ENCODE measurements around the gene AKAP13.
"Not testable (repeated sequence)": the region's sequence is repeated elsewhere in the genome, so short reads cannot be mapped to it uniquely, and the experiment has no call there.

AKAP13 gene

DNA sequence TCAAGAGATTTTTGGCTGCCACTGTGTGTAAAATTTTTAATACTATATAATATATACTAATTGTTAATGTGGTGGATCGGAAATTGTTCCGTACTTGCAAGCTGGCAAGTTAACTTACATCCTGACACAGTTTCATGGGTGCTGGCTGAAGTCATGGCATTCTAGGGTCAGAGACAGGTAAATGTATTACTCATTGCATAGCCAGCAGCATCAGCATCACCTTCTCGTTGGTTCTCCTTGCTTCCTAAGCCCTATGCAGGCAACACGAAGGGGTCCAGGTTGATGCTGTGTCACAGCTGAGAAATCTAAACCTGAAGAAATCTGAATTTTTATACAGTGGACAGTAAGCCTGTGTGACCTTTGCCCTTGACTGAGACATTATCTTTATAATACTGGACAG is 251.6 kb downstream of the AKAP13 start:
- FAIRE-seq = no peak

DNA sequence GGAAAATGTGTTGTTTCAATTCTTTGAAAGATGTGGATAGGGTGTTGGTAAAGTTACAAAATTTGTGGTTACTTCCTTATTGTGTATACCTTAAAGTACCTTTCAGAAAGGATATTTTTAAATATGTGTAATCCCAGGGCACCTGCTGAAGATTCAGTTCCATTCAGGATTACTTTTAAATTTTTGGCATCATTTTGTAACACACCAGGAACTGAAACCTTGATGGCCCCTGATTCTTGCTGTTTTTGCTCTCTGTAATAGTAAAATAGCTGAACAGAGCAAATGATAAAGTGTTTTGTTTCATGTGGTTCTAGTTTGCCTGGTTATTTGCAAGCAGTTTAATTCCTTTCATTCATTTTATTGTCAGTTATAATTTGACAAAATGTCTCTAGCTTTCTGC is 253.5 kb downstream of the AKAP13 start:
- FAIRE-seq = no peak

DNA sequence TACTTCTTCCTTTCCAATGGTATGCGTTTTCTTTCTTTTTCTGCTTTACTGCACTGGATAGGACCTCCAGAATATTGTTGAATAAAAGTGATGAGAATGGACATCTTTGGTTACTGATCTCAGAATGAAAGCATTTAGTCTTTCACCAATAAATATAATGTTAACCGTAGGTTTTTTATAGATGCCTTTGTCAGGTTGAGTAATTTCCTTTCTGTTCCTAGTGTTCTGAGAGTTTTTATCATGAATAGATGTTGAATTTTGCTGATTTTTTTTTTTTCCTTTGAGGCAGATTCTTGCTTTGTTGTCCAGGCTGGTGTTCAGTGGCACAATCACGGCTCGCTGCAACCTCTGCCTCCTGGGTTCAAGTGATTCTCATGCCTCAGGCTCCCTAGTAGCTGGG is 255.9 kb downstream of the AKAP13 start:
- FAIRE-seq = peak; percentile 56

DNA sequence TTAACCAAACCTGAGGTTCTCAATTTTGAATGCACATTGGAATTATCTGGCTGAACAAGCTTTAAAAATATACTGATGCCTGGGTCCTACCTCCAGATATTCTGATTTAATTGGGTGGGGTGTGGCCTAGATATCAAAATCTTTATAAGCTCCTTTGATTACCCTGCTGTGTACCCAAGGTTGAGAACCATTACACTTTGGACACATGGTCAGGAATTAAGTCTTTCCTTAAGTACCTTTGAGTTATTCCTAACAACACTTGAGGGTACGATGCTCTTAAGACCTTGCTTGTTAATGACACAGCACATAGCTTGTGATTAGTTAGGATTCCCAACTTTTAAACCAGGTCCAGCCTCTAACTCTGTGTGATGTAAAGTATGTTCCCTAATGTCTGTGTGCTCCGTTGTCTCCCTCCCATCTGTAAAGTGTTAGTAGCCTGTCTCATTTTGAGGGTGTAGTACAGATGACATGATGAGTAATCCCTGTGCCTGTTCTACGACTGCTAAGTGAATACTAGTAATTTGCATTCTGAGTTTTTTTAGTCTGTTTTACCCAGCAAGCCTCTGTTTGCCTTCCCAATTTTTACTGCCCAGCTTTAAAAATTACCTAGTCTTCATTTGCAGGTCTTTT is 259.5 kb downstream of the AKAP13 start:
- FAIRE-seq = no peak

DNA sequence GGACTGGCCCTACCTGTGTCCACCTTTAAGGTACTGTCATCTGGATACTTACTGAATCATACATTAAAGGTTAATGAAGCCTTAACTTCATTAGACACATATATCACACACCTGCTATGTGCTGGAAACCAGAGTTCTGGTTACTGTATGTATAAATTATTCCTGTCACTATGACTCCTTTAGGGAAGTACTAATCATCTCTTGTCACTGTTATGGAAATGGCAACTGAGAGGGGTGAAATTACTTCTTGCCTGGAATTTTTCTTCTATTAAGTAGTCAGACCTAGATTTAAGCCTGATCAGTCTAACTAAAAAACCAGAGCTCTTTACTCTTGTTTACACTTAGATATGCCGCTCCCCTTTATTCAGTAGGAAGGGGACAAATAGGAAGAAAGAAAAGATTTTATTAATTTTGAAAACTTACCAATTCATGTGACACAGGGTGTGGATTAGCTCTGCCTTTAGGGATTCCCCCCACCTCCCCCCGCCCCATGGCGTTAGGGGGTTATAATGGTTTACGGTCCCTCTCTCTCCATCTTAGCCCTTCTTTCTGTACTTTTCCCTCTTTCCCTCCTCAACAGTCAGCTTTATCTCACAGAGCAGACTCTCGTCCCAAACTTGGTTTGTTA is 261.8 kb downstream of the AKAP13 start:
- no peak for FAIRE-seq

DNA sequence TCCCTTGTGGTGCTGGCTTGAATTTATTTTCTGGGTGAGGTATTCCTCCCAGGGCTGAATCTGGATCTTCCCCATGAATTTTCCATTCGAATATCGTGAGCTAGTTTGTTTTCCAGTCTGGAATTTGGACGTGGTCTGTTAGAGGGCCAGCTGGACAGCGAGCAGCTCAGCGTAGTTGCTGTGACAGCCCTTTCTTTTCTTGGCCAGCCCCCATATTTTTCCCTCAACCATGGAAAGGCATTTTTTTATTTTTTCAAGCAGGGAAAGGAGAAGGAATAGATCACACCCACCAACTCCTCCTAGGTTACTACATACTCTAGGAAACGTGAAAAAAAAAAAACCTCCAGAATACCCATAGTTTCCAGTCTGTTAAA is 262.3 kb downstream of the AKAP13 start:
- no peak for FAIRE-seq

DNA sequence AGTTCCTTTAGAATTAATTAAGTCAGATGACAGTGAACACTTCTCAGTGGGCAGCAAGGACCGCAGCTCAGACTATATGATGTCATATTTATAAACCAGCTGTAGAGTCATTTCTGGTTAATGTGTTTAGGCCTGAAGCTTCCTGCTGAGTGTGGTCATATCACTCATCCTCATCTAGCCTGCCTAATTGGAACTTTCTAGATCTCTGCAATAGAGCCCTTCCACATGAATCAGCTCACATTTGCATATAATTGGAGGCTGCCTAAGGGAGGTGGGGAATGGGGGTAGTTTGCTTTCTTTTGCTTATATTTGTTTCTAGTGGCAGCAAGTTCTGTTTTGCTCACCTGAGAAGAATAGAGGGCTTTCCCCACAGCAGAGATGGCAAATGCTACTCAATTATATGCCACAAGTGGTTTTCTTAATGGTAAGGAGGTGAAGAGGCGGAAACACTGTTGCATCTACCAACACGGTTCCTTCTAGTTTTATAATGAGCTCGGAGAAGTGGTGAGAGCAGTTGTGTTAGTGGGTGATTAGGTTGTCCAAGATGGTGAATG is 266.2 kb downstream of the AKAP13 start:
- FAIRE-seq = no peak

DNA sequence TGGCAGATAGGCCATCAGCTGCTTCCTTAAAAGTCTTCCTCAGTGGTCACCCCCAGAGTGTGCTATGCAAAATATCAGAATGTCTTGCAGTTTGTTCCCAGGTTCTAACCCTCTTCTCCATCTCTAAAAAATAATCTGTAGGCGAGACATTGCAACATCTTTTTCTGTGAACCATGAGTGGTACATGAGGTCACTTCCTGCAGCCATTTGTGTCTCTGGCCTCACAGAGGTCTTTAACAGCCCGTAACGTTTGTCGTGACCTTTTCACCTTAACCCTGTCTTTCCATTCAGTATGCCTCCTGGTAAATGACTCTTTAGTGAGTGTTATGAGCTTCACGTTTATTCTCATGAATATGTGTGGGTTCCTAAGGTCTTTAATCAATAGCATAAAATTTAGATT is 269.0 kb downstream of the AKAP13 start:
- FAIRE-seq = no peak

DNA sequence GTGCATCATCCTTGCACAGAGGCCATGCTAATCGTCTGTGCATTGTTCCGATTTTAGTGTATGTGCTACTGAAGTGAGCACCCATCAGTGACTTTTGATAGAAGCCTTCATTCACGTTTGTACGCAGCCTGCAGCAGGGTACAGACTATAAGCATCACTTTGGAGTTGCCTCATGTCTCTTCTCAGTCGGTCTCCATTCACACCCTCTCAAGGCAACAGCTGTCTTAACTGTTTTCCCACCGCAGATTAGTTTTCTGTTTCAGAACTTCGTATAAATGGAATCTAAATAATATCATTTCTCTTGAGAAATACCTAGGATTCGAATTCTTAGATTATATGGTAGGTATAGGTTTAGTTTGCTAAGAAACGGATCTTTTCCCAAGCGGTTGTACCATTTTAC is 271.1 kb downstream of the AKAP13 start:
- FAIRE-seq = no peak

DNA sequence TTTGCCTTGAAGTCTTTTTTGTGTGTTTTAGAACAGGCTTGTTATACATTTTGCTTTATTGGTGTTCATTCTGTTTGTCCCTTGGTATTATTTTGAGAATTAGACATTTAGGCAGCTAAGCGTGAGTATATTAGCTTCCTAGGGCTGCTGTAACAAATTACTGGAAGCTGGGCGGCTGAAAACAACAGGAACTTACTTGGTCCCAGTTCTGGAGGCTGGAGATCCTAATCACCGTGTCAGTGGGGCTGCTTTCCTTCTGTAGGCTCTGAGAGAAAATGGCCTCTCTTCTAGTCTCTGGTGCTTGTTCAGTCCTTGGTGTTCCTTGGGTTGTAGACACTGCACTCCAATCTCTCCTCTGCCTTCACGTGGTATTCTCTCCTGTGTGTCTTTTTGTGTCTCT is 272.1 kb downstream of the AKAP13 start:
- no peak for FAIRE-seq

DNA sequence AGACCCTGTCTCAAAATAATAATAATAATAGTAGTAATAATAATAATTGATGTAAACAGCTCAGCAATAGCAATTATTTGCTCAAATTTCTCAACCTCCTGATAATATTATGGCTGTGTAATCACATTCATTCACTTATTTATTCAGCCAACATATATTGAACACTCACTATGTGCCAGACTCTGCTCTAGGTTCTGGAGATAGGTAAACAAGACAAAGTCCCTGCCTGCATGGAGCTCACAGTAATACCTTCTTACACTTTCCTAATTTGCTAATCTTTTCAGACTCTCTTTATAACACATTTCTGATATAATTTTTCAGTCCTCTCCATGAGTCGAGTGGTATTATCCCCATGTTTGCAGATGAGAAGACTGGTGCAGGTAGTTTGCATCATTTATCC is 276.7 kb downstream of the AKAP13 start:
- no peak for FAIRE-seq

DNA sequence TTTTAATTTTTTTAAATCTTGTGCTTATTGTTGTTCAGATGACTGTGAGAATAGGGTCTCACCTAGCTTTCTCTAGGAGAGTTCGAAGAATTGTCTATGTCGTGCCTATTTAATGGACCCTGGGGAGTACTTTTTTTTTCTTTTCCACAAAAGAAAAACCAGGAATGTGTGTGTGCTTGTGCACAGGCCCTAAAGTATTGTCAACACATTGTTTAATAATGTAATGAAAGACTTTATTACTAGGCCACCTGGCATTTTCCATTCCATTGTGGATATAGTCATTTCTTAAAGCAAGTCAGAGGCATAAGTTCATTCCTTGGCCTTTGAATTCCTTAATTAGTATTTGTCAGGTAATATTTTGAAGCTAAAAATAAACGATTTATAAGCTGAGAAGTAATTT is 278.4 kb downstream of the AKAP13 start:
- no peak for FAIRE-seq

DNA sequence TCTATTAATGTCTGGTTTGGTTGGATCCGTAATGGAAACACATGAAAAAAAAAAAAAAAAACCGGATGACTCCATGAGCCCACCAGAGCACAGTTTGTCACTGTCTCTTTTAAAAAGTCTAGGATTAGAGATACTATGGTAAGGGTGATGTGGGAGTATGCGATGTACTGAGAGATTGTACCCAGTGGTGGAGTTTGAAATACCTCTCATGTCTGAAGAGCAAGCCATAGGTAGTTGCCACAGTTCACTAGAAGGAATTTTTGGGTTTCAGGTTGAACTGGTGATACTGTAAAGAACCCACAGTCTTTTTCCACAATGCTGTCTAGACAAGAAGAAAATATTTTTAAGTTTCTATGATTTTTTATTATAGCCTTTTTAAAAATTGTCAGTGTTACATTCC is 281.5 kb downstream of the AKAP13 start:
- no peak for FAIRE-seq

DNA sequence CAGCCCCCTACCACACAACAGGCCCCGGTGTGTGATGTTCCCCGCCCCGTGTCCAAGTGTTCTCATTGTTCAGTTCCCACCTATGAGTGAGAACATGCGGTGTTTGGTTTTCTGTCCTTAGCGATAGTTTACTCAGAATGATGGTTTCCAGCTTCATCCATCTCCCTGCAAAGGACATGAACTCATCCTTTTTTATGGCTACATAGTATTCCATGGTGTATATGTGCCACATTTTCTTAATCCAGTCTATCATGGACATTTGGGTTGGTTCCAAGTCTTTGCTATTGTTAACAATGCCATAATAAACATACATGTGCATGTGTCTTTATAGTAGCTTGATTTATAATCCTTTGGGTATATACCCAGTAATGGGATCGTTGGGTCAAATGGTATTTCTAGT is 285.3 kb downstream of the AKAP13 start:
- not testable (repeated sequence) for FAIRE-seq

DNA sequence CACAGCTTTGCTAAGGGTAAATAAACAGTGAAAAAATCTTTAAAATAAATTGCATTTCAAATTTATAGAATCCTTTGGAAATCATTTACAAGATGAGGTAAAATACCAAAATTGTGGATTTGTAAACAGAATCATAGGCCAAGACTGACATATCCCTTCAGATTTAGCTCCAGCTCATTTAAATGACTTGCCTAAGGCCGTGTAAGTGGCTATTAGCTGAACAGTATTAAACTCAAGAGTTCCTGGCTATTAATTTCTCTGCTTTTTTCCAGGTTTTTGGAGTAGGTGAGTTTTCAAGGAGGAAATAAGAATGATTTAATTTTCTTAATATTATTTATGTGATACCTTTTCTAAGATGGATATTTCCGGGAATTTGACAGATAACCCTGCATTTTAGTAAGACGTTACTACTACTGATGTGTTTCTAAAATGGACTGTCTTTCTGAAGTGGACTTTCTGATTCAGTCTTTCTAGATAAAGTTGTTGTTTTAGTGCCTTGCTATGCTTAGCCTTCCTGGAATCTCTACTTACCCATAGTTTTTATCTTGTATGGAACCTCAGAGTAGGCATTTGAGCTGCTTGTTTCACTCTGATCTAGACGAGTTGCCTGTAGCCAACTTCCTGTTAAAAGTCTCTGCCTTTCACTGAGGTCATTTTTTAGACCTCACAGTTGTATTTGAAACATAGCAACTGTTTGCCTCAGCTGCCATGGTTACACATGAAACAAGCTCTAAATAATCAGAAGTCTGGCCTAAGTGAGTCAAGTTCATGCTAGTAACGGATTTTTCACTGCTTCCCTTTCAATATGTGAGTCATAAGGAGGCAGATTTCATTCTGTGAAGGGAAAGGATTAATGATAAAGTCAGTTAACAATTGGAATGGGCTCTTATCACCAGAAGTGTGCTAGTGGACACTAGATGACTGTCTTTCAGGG is 287.4 kb downstream of the AKAP13 start:
- FAIRE-seq = peak; percentile 99

DNA sequence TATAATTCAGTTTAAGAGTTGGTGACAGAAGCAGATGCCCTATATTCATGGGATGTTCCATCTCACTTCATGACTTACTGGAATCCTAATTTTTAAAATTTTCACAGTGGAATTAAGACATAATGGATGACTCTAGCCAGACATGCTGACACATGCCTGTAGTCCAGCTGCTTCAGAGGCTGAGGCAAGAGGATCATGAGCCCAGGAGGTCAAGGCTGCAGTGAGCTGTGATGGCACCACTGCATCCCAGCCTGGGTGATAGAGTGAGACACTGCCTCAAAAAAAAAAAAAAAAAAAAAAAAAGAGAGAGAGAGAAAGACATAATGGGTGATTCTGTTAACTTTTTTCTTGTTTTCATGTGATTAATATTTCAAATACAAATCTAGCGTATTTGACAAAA is 290.8 kb downstream of the AKAP13 start:
- no peak for FAIRE-seq

DNA sequence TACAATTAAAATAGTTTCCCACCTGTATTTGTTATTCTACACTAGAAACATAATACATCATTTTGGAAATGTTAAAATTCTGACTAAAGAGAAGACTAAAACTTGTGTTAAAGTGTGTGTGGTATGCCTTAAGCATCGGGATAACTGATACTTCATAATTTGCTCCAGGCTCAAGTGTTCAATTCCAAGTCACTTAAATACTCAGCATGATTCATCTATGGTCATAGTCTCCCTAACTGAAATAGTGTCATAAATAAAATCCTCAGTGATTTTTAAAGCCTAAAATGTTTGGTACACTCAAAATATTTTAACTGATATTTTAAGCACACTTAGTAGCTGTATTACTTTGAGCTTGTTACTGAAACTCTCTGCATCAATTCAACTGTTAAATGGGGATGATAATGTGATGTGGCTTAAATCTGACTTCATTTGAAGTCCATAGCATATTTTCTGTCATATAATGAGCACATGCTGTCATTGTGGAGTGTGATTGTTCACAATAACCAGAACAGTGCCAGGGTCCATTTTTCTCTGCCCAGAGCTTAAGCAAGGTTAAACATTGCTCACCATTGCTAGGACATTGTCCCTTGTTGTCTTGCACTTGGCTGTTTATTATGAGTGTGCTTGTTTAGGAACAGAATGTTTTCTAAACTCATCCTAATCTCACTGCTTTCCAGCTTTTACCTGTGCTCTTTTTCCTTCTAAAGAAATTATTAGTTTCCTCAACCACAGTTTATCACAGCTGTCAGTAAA is 292.1 kb downstream of the AKAP13 start:
- FAIRE-seq = peak; percentile 47

DNA sequence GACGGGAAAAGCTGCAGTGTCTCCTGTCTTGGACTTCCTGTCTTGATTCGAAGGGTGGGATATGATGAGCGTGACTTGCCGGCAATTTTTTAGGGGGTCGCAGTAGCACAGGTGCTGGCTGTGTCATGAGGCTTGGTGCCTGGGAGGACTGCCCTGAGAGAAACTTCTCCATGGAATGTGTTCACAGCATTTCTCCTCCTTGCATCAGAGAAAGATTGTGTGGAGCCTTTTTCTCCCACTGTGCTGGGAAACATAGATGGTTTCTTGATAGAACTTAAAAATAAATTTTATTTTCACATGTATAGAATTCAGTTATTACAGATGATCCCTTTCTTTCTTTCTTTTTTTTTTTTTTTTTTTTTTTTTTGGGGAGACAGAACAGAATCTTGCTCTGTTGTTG is 292.9 kb downstream of the AKAP13 start:
- FAIRE-seq = no peak

DNA sequence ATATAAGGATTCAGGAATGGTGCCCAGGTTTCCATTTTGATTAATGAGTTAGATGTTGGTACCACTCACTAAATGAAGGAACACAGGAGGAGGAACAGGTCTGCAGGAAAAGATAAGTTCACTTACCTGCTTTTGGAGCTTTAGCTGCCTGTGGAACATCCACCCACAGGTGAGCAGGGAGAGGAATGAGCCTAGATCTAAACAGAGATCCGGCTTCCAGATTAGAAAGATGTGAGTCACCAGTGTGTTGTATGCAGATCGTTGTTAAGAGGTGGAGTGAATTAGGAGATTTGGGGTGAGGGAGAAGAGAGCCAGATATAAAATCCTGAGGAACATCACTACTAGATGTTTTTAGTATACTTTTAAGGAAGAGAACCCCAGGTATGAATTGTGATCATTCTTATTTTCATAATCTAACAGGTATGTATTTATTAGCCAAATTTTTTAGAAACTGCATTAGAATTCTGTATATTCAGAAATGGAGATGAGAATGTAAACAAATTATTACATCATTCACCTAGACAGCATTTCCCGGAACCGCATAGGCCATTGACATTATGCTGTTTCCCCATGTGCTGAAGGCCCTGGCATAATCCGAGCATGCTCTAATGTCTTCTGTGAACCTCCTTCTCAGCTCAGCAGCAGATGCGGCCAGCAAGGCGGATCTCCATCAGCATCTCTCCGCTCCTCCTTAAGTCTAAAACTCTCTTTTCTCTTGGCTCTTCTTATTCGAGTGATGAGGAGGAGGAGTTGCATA is 296.1 kb downstream of the AKAP13 start:
- no peak for FAIRE-seq

DNA sequence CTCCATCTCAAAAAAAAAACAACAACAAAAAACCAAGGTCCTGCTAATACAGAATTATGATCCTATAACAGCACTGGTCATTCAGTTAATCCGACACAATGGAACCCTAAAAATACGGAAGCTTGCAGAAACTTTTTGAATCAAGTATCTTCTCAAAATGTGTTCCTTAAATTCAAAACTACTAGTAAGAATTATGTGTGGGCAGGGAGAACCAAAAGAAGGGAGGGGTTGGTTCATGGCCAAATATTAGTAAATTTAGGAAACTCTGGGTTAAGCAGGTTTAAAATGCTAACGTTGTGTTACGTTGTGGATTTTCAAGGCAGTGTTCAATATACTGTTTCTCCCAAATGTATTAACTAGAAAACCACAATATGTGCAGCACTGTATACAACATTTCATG is 298.8 kb downstream of the AKAP13 start:
- FAIRE-seq = no peak

DNA sequence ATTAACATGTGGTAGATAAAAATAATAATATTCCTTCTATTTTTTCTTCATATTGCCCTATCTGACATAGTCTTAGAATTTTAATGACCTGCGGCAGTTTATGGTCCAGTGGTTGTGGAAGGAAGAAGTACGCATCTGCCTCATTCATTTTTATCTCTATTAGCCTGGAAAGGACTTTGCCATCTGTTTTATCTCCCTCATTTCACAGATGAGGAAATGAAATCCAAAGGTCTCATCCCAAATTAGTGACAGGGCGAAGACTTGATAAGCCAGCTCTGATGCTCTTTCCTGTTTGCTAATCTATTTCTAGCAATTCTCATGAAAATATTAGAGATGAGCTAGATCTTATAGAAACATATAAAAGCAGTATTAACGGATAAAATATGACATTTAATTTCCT is 301.0 kb downstream of the AKAP13 start:
- no peak for FAIRE-seq

DNA sequence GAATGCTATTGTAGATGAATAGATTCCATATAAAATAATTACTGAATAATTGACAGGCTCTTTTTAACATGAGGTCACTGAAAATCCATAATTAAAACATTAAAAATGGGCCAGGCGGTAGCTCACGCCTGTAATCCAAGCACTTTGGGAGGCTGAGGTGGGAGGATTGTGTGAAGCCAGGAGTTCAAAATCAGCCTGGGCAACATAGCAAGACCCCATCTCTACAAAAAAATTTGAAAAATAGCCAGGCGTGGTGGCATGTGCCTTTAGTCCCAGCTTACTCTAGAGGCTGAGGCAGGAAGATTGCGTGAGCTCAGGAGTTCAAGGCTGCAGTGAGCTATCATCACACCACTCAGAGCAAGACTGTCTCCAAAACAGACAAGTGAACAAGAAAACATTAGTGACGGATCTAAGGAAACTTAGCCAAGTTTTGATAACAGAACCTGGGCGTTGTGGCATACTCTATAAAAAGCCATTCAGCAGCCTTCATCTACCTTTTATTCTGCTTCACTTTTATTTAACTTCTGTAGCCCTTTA is 303.8 kb downstream of the AKAP13 start:
- FAIRE-seq = no peak
